ENCODE results near the gene KLK2. TPM values are rescaled to one million over a fixed set of nuclear protein-coding genes. Genes with fewer than 3 reads are reported as not detected.

KLK2 gene
- polyA plus RNA-seq, 1 experiment, result not detected

GRCh38 chr19:50924586-50924985, 51.3 kb downstream of the KLK2 start:
- POLR2A ChIA-PET, result no interaction called here
- H3K27me3 ChIP-seq (ENCODE audit: control insufficient read depth, insufficient read depth, low read length), result no peaks in the 10 kb centered on the region
- H3K36me3 ChIP-seq (ENCODE audit: control insufficient read depth, insufficient read depth, low read length), result no peaks in the 10 kb centered on the region
- CTCF ChIA-PET, result interaction anchor here (0.8 to 3.7 kb wide), 2 partner anchors 10 to 387 kb away, joined by 3 to 22 read pairs; no protein-coding TSS in a partner anchor
- no peak for DNase-seq (ENCODE audit: low read depth)
- H3K4me3 ChIP-seq (ENCODE audit: low read depth, low read length), result no peak overlapping the region
- no peak for TF ChIP-seq CTCF (IDR thresholded peaks at IDR 0.05; ENCODE audit: insufficient read depth, low read depth, low read length)

- ChIA-PET POLR2A (no interaction called here), CTCF (interaction anchor here (0.5 kb wide), 1 partner anchor 25 kb away, joined by 3 read pairs; no protein-coding TSS in a partner anchor)
- DNase-seq (ENCODE audit: low read depth), result no peak
- no peak for TF ChIP-seq CTCF (IDR thresholded peaks at IDR 0.05; ENCODE audit: insufficient read depth, low read depth, low read length)
- Histone ChIP-seq H3K36me3 (ENCODE audit: control insufficient read depth, insufficient read depth, low read length) (no peaks in the 10 kb centered on the region), H3K4me3 (ENCODE audit: low read depth, low read length) (no peak overlapping the region), H3K27me3 (ENCODE audit: control insufficient read depth, insufficient read depth, low read length) (no peaks in the 10 kb centered on the region)
Measured at GRCh38 chr19:50925734-50926133, 52.5 kb downstream of the KLK2 start.

- CTCF ChIA-PET, result no interaction called here
- no peak for DNase-seq (ENCODE audit: low read depth)
- H3K27me3 ChIP-seq (ENCODE audit: control insufficient read depth, insufficient read depth, low read length), result no peaks in the 10 kb centered on the region
- no peaks in the 10 kb centered on the region for H3K36me3 ChIP-seq (ENCODE audit: control insufficient read depth, insufficient read depth, low read length)
- no peak for TF ChIP-seq CTCF (IDR thresholded peaks at IDR 0.05; ENCODE audit: insufficient read depth, low read depth, low read length)
- no peak overlapping the region for H3K4me3 ChIP-seq (ENCODE audit: low read depth, low read length)
- POLR2A ChIA-PET, result no interaction called here
Measured at GRCh38 chr19:50926144-50926543, 52.9 kb downstream of the KLK2 start.

GRCh38 chr19:50928831-50929230, 55.6 kb downstream of the KLK2 start:
- CTCF ChIA-PET, result interaction anchor here (0.6 kb wide), 1 partner anchor 608 kb away, joined by 3 read pairs; no protein-coding TSS in a partner anchor

More at GRCh38 chr19:50928831-50929230, 55.6 kb downstream of the KLK2 start:
- TF ChIP-seq CTCF (IDR thresholded peaks at IDR 0.05; ENCODE audit: insufficient read depth, low read depth, low read length), result no peak
- Histone ChIP-seq H3K27me3 (ENCODE audit: control insufficient read depth, insufficient read depth, low read length) (no peaks in the 10 kb centered on the region), H3K4me3 (ENCODE audit: low read depth, low read length) (no peak overlapping the region), H3K36me3 (ENCODE audit: control insufficient read depth, insufficient read depth, low read length) (no peaks in the 10 kb centered on the region)
- DNase-seq (ENCODE audit: low read depth), result no peak
- POLR2A ChIA-PET, result no interaction called here

Other genes starting within 250 kb of the KLK2 start
- 0.11 TPM in 1 of 2 replicates, not detected in the other for gene SYT3, start 233.6 kb upstream of the KLK2 start, polyA plus RNA-seq (2011; rRNA removed)
- 0.47 and 0.59 TPM in 2 replicates for gene C19orf81, start 224.0 kb upstream of the KLK2 start, polyA plus RNA-seq (2011; rRNA removed)
- 1.6 and 1.8 TPM in 2 replicates for gene SHANK1, start 153.6 kb upstream of the KLK2 start, polyA plus RNA-seq (2011; rRNA removed)
- gene CLEC11A, start 150.1 kb upstream of the KLK2 start, polyA plus RNA-seq (2011; rRNA removed), result 82.0 and 136 TPM in 2 replicates
- not detected in 2 replicates for gene GPR32, start 103.0 kb upstream of the KLK2 start, polyA plus RNA-seq (2011; rRNA removed)
- not detected in 2 replicates for gene ACP4, start 83.0 kb upstream of the KLK2 start, polyA plus RNA-seq (2011; rRNA removed)
- 0.15 and 0.17 TPM in 2 replicates for gene KLK1, start 49.7 kb upstream of the KLK2 start, polyA plus RNA-seq (2011; rRNA removed)
- not detected in 2 replicates for gene KLK15, start 39.9 kb upstream of the KLK2 start, polyA plus RNA-seq (2011; rRNA removed)
- not detected in 2 replicates for gene KLK3, start 18.5 kb upstream of the KLK2 start, polyA plus RNA-seq (2011; rRNA removed)
- not detected in 2 replicates for gene KLK4, start 38.0 kb downstream of the KLK2 start, polyA plus RNA-seq (2011; rRNA removed)
- not detected in 2 replicates for gene KLK5, start 79.6 kb downstream of the KLK2 start, polyA plus RNA-seq (2011; rRNA removed)
- not detected in 2 replicates for gene KLK6, start 96.2 kb downstream of the KLK2 start, polyA plus RNA-seq (2011; rRNA removed)
- gene KLK7, start 110.5 kb downstream of the KLK2 start, polyA plus RNA-seq (2011; rRNA removed), result not detected in 2 replicates
- not detected in 2 replicates for gene KLK8, start 128.2 kb downstream of the KLK2 start, polyA plus RNA-seq (2011; rRNA removed)
- gene KLK10, start 146.3 kb downstream of the KLK2 start, polyA plus RNA-seq (2011; rRNA removed), result not detected in 2 replicates
- gene KLK11, start 153.2 kb downstream of the KLK2 start, polyA plus RNA-seq (2011; rRNA removed), result not detected in 2 replicates
- not detected in 2 replicates for gene KLK12, start 161.6 kb downstream of the KLK2 start, polyA plus RNA-seq (2011; rRNA removed)
- gene KLK13, start 191.7 kb downstream of the KLK2 start, polyA plus RNA-seq (2011; rRNA removed), result not detected in 2 replicates
- gene KLK14, start 209.4 kb downstream of the KLK2 start, polyA plus RNA-seq (2011; rRNA removed), result 0.06 TPM in 1 of 2 replicates, not detected in the other
- gene CTU1, start 235.0 kb downstream of the KLK2 start, polyA plus RNA-seq (2011; rRNA removed), result 2.3 and 3.3 TPM in 2 replicates